Small intestine (tissue), 7 donors: ENCODE results near the gene AOPEP. TPM values are rescaled to one million over a fixed set of nuclear protein-coding genes. Genes with fewer than 3 reads are reported as not detected.

Experiments
- DNase-seq, 2 donors: peaks; one replicate each; pipeline versions ENCODE4 v3.0.0 to v3.0.0-alpha.2; 2013
- FAIRE-seq: peaks from 2 replicates; lab custom pipeline; 2012; peaks lifted over from hg19 to GRCh38; lab: Jason Lieb, UNC
- H3K27ac ChIP-seq, 3 donors: one replicate each; pipeline ENCODE4 v1.5.1; 2013; ENCODE audit warnings: low read length in 2 of 3, mild to moderate bottlenecking in 2 of 3, control low read depth in 1 of 3, inconsistent platforms in 1 of 3, low read depth in 1 of 3, moderate library complexity in 1 of 3
- H3K27me3 ChIP-seq, 3 donors: one replicate each; pipeline ENCODE4 v1.6.1; 2013; ENCODE audit warnings: low read length in 3 of 3, inconsistent platforms in 1 of 3; ENCODE audit not compliant: control insufficient read depth in 3 of 3, insufficient read depth in 3 of 3
- H3K36me3 ChIP-seq, 3 donors: one replicate each; pipeline ENCODE4 v1.6.1; 2013; ENCODE audit warnings: low read length in 3 of 3, inconsistent platforms in 1 of 3, low read depth in 1 of 3, mild to moderate bottlenecking in 1 of 3, moderate library complexity in 1 of 3; ENCODE audit not compliant: control insufficient read depth in 3 of 3, insufficient read depth in 2 of 3
- H3K4me1 ChIP-seq, 3 donors: one replicate each; pipeline ENCODE4 v1.6.1; 2013; ENCODE audit warnings: low read length in 2 of 3, inconsistent platforms in 1 of 3, low read depth in 1 of 3, mild to moderate bottlenecking in 1 of 3, moderate library complexity in 1 of 3; ENCODE audit not compliant: control insufficient read depth in 3 of 3, insufficient read depth in 2 of 3
- H3K4me3 ChIP-seq, 3 donors: one replicate each; pipeline ENCODE4 v1.5.1; 2013; ENCODE audit warnings: low read length in 3 of 3, control low read depth in 1 of 3, inconsistent platforms in 1 of 3, low read depth in 1 of 3, mild to moderate bottlenecking in 1 of 3, moderate library complexity in 1 of 3
- H3K9me3 ChIP-seq, 2 donors: one replicate each; pipeline ENCODE4 v1.6.1; 2013; ENCODE audit warnings: low read depth in 1 of 2, low read length in 1 of 2; ENCODE audit not compliant: control insufficient read depth in 2 of 2, insufficient read depth in 1 of 2
- WGBS, 3 donors: extraction: QIAGEN DNeasy Blood & Tissue Kit; methylation state at CpG; one replicate each; pipeline ENCODE4 v1.1.7; 2013; 5-methylcytosine and 5-hydroxymethylcytosine counted together
- polyA plus RNA-seq, 4 donors: library from polyadenylated mRNA; stranded (reverse) in 3 of 4; unstranded in 1 of 4; fragments of 200-250 nt in 3 of 4; fragments of 120-200 nt in 1 of 4; gene quantifications; one replicate each; pipeline versions ENCODE4 v1.2.1 to v1.2.3, GENCODE V29; 2013
- donor health status: healthy with polysubstance abuse.
- donor health status: control.
- donor health status: control.
- donor health status: Bipolar disorder and iron deficiency.
- donor health status: healthy.

The AOPEP gene
- polyA plus RNA-seq, 4 donors = 26.3 to 34.7 (median 28.4) TPM

- Histone ChIP-seq H3K27me3 (no peaks in the 10 kb centered on the region), H3K4me1 (peaks cover 0 to 15% (median 4%) of the 10 kb centered on the region in 3 donors), H3K4me3 (no peak overlapping the region), H3K27ac (no peak overlapping the region), H3K36me3 (peaks cover 0 to 47% (median 0%) of the 10 kb centered on the region in 3 donors), H3K9me3 (no peaks in the 10 kb centered on the region)
- DNase-seq = no peak
- WGBS, 3 donors = 87 to 89% (median 88%) methylated on average over 10 of the region's 10 CpGs
- FAIRE-seq = no peak
These were observed 199.4 kb downstream of the AOPEP start for GRCh38 chr9:94925751-94926430.

- Histone ChIP-seq H3K9me3 (no peaks in the 10 kb centered on the region), H3K4me1 (peaks cover 0 to 16% (median 4%) of the 10 kb centered on the region in 3 donors), H3K36me3 (peaks cover 0 to 47% (median 0%) of the 10 kb centered on the region in 3 donors), H3K4me3 (no peak overlapping the region), H3K27me3 (no peaks in the 10 kb centered on the region), H3K27ac (no peak overlapping the region)
- DNase-seq (no peak), FAIRE-seq (no peak)
- WGBS, 3 donors = 76 to 87% (median 86%) methylated on average over 7 of the region's 7 CpGs
These were observed 199.9 kb downstream of the AOPEP start for GRCh38 chr9:94926431-94926800.

- no peak overlapping the region for H3K4me3 ChIP-seq
- H3K4me1 ChIP-seq = peaks cover 0 to 12% (median 4%) of the 10 kb centered on the region in 3 donors
- no peak overlapping the region for H3K27ac ChIP-seq
- FAIRE-seq (no peak), DNase-seq (no peak)
- WGBS, 3 donors = 93 to 97% (median 93%) methylated on average over 12 of the region's 12 CpGs
- H3K36me3 ChIP-seq = peaks cover 0 to 47% (median 0%) of the 10 kb centered on the region in 3 donors
- no peaks in the 10 kb centered on the region for H3K9me3 ChIP-seq
- H3K27me3 ChIP-seq = no peaks in the 10 kb centered on the region
These were observed 200.7 kb downstream of the AOPEP start for GRCh38 chr9:94927048-94927761.

- Histone ChIP-seq H3K9me3 (no peaks in the 10 kb centered on the region), H3K4me1 (peaks cover 0 to 5% (median 0%) of the 10 kb centered on the region in 3 donors), H3K36me3 (peaks cover 0 to 49% (median 0%) of the 10 kb centered on the region in 3 donors), H3K27ac (no peak overlapping the region), H3K4me3 (no peak overlapping the region), H3K27me3 (no peaks in the 10 kb centered on the region)
- FAIRE-seq (no peak), DNase-seq (no peak)
- 89 to 94% (median 90%) methylated on average over 21 of the region's 21 CpGs for WGBS, 3 donors
These were observed 201.5 kb downstream of the AOPEP start for GRCh38 chr9:94927762-94928670.

- Histone ChIP-seq H3K4me1 (peaks cover 0 to 5% (median 0%) of the 10 kb centered on the region in 3 donors), H3K27ac (peak overlapping the region in 1 of 3 donors; percentile 7), H3K36me3 (peaks cover 0 to 49% (median 0%) of the 10 kb centered on the region in 3 donors), H3K9me3 (no peaks in the 10 kb centered on the region), H3K27me3 (no peaks in the 10 kb centered on the region), H3K4me3 (no peak overlapping the region)
- no peak for DNase-seq
- no peak for FAIRE-seq
- WGBS, 3 donors = 77 to 91% (median 85%) methylated on average over 13 of the region's 13 CpGs
These were observed 202.3 kb downstream of the AOPEP start for GRCh38 chr9:94928691-94929368.

- WGBS, 3 donors = 90 to 96% (median 93%) methylated on average over 9 of the region's 9 CpGs
- DNase-seq = no peak
- Histone ChIP-seq H3K27ac (peak overlapping the region in 1 of 3 donors; percentile 11), H3K9me3 (no peaks in the 10 kb centered on the region), H3K4me3 (no peak overlapping the region), H3K36me3 (peaks cover 0 to 47% (median 0%) of the 10 kb centered on the region in 3 donors), H3K4me1 (peaks cover 0 to 5% (median 0%) of the 10 kb centered on the region in 3 donors), H3K27me3 (no peaks in the 10 kb centered on the region)
- FAIRE-seq = no peak
These were observed 202.9 kb downstream of the AOPEP start for GRCh38 chr9:94929369-94929756.

GRCh38 chr9:94931036-94931633, 204.6 kb downstream of the AOPEP start:
- no peak overlapping the region for H3K27ac ChIP-seq
- DNase-seq = no peak
- H3K9me3 ChIP-seq = no peaks in the 10 kb centered on the region
- no peak for FAIRE-seq
- H3K36me3 ChIP-seq = peaks cover 0 to 46% (median 0%) of the 10 kb centered on the region in 3 donors
- 20 to 65% (median 52%) methylated on average over 3 of the region's 3 CpGs for WGBS, 3 donors
- peaks cover 0 to 5% (median 0%) of the 10 kb centered on the region in 3 donors for H3K4me1 ChIP-seq
- no peak overlapping the region for H3K4me3 ChIP-seq
- H3K27me3 ChIP-seq = no peaks in the 10 kb centered on the region
